Measurements from ENCODE around the gene PCNX2.

PCNX2 gene

DNA sequence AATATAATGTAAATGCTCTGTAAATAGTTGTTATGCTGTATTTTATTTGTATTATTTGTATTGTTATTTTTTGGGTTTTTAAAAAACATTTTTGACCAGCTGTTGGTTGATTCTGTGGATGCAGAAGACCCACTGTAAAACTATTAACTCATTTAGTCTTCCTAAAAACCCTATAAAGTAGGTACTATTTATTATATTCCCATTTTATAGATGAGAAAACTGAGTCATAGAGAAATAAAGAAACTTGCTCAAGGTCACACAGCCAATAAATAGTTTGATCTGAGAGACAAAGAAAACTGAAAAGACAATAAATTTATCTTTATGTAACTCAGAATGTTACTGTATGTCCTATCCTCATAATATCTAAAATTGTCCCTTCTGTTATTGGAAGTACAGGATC lies 30.8 kb upstream of the PCNX2 start:
- no peak for TF ChIP-seq CTCF (IDR thresholded peaks at IDR 0.05; ENCODE audit: insufficient read depth, low read length, poor library complexity, severe bottlenecking)
- no peaks in the 10 kb centered on the region for H3K36me3 ChIP-seq (ENCODE audit: control insufficient read depth, insufficient read depth, low read length)
- no peaks in the 10 kb centered on the region; the same call in 1 of the 2 replicates for H3K27me3 ChIP-seq (replicated peaks; ENCODE audit: control insufficient read depth, insufficient read depth, low read length)
- no peak for DNase-seq (ENCODE audit: extremely low read depth, insufficient read length)
- H3K4me3 ChIP-seq (replicated peaks; ENCODE audit: low read depth, low read length), result no peak overlapping the region

GRCh38 chr1:233323718-233324117 lies 28.2 kb upstream of the PCNX2 start:
- no peak overlapping the region for H3K4me3 ChIP-seq (replicated peaks; ENCODE audit: low read depth, low read length)
- DNase-seq (ENCODE audit: extremely low read depth, insufficient read length), result no peak
- H3K36me3 ChIP-seq (ENCODE audit: control insufficient read depth, insufficient read depth, low read length), result no peaks in the 10 kb centered on the region
- no peak for TF ChIP-seq CTCF (IDR thresholded peaks at IDR 0.05; ENCODE audit: insufficient read depth, low read length, poor library complexity, severe bottlenecking)
- peaks cover 2% of the 10 kb centered on the region; the same call in 1 of the 2 replicates for H3K27me3 ChIP-seq (replicated peaks; ENCODE audit: control insufficient read depth, insufficient read depth, low read length)

- no peak for DNase-seq (ENCODE audit: extremely low read depth, insufficient read length)
- Histone ChIP-seq H3K4me3 (replicated peaks; ENCODE audit: low read depth, low read length) (no peak overlapping the region), H3K27me3 (replicated peaks; ENCODE audit: control insufficient read depth, insufficient read depth, low read length) (peaks cover 2% of the 10 kb centered on the region), H3K36me3 (ENCODE audit: control insufficient read depth, insufficient read depth, low read length) (no peaks in the 10 kb centered on the region)
- no peak for TF ChIP-seq CTCF (IDR thresholded peaks at IDR 0.05; ENCODE audit: insufficient read depth, low read length, poor library complexity, severe bottlenecking)
These were observed 24.5 kb upstream of the PCNX2 start for GRCh38 chr1:233320023-233320422.

- no peak for DNase-seq (ENCODE audit: extremely low read depth, insufficient read length)
- no peak overlapping the region for H3K4me3 ChIP-seq (replicated peaks; ENCODE audit: low read depth, low read length)
- no peaks in the 10 kb centered on the region for H3K36me3 ChIP-seq (ENCODE audit: control insufficient read depth, insufficient read depth, low read length)
- TF ChIP-seq CTCF (IDR thresholded peaks at IDR 0.05; ENCODE audit: insufficient read depth, low read length, poor library complexity, severe bottlenecking), result no peak
- peaks cover 2% of the 10 kb centered on the region for H3K27me3 ChIP-seq (replicated peaks; ENCODE audit: control insufficient read depth, insufficient read depth, low read length)
These were observed 23.7 kb upstream of the PCNX2 start for GRCh38 chr1:233319272-233319671.

- no peak for TF ChIP-seq CTCF (IDR thresholded peaks at IDR 0.05; ENCODE audit: insufficient read depth, low read length, poor library complexity, severe bottlenecking)
- H3K4me3 ChIP-seq (replicated peaks; ENCODE audit: low read depth, low read length), result no peak overlapping the region
- DNase-seq (ENCODE audit: extremely low read depth, insufficient read length), result no peak
- peaks cover 2% of the 10 kb centered on the region; the same call in 1 of the 2 replicates for H3K27me3 ChIP-seq (replicated peaks; ENCODE audit: control insufficient read depth, insufficient read depth, low read length)
- H3K36me3 ChIP-seq (ENCODE audit: control insufficient read depth, insufficient read depth, low read length), result no peaks in the 10 kb centered on the region
These were observed 20.9 kb upstream of the PCNX2 start for GRCh38 chr1:233316473-233316872.

GRCh38 chr1:233315718-233316301 lies 20.3 kb upstream of the PCNX2 start:
- no peak overlapping the region for H3K4me3 ChIP-seq (replicated peaks; ENCODE audit: low read depth, low read length)
- no peaks in the 10 kb centered on the region for H3K36me3 ChIP-seq (ENCODE audit: control insufficient read depth, insufficient read depth, low read length)
- DNase-seq (ENCODE audit: extremely low read depth, insufficient read length), result no peak
- TF ChIP-seq CTCF (IDR thresholded peaks at IDR 0.05; ENCODE audit: insufficient read depth, low read length, poor library complexity, severe bottlenecking), result no peak
- H3K27me3 ChIP-seq (replicated peaks; ENCODE audit: control insufficient read depth, insufficient read depth, low read length), result peaks cover 2% of the 10 kb centered on the region; the same call in 1 of the 2 replicates

Data from GM06990 (cell line).